K562 (cell line): ENCODE measurements around the gene RNF144A.

Experiments
- KDM1A ChIP-seq, 2 experiments: fragments of 450-650 bp; IDR thresholded peaks; 2 replicates each; pipeline ENCODE4 v1.6.1; 2016; ENCODE audit warnings: mild to moderate bottlenecking in 2 of 2
- TF ChIP-seq, protein P1 (sequence below), 3 experiments: IDR thresholded peaks in 2 of 3; conservative IDR thresholded peaks in 1 of 3; 2 replicates each; pipeline ENCODE4 v1.5.1; 2011 to 2012; ENCODE audit warnings: low read length in 3 of 3, mild to moderate bottlenecking in 3 of 3, control low read depth in 2 of 3, improper control_type of control experiment in 1 of 3, inconsistent platforms in 1 of 3, low read depth in 1 of 3, mixed read lengths in 1 of 3, moderate library complexity in 1 of 3; ENCODE audit not compliant: insufficient read depth in 2 of 3

DNA sequence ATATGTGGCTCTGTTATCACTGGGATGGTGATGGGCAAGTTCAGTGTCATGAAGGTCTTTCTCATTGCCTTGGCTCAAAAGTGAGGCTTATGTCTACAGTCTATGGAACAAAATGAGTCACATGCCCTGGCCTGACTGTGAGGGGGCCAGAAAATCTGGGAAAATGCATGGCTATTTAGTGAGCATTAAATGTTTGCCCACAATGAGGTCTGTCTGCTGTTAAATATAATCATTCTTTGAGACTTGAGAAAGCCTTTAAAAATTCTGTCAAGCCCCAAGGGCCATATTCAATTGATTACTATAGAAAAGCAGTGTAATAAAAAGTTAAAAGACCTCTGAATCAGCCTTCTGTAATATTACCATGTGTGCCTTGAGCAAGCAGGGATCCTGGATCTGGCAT, 5.5 kb upstream of the RNF144A start:
- TF ChIP-seq, protein P1, sequence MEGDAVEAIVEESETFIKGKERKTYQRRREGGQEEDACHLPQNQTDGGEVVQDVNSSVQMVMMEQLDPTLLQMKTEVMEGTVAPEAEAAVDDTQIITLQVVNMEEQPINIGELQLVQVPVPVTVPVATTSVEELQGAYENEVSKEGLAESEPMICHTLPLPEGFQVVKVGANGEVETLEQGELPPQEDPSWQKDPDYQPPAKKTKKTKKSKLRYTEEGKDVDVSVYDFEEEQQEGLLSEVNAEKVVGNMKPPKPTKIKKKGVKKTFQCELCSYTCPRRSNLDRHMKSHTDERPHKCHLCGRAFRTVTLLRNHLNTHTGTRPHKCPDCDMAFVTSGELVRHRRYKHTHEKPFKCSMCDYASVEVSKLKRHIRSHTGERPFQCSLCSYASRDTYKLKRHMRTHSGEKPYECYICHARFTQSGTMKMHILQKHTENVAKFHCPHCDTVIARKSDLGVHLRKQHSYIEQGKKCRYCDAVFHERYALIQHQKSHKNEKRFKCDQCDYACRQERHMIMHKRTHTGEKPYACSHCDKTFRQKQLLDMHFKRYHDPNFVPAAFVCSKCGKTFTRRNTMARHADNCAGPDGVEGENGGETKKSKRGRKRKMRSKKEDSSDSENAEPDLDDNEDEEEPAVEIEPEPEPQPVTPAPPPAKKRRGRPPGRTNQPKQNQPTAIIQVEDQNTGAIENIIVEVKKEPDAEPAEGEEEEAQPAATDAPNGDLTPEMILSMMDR (IDR thresholded peaks at IDR 0.05 in 2 of 3, conservative IDR thresholded peaks at IDR 0.05 in 1 of 3; ENCODE audit: insufficient read depth in 2 of 3, low read depth in 1 of 3, low read length in 3 of 3), result no peak
- TF ChIP-seq KDM1A (IDR thresholded peaks at IDR 0.05), result no peak
